Measurements from ENCODE around the gene UIMC1. TPM values are rescaled to one million over a fixed set of nuclear protein-coding genes. Genes with fewer than 3 reads are reported as not detected.

UIMC1 gene
- total RNA-seq, 2 experiments from 2014 or later = 42.7 to 78.5 TPM

- Histone ChIP-seq H3K4me1 (ENCODE audit: insufficient read depth, low read length, poor library complexity, severe bottlenecking) (peaks cover 9% of the 10 kb centered on the region), H3K9me2 (ENCODE audit: insufficient read depth, low read length) (no peaks in the 10 kb centered on the region), H2AFZ (ENCODE audit: low read length) (no peak overlapping the region), H3K4me2 (ENCODE audit: low read length) (no peak overlapping the region), H3K9me3 (ENCODE audit: low read length) (no peaks in the 10 kb centered on the region), H3K4me3 (ENCODE audit: low read depth, low read length, poor library complexity, severe bottlenecking) (no peak overlapping the region), H3K36me3 (ENCODE audit: insufficient read depth, low read length) (no peaks in the 10 kb centered on the region), H3K27ac (ENCODE audit: low read depth, low read length, poor library complexity, severe bottlenecking) (no peak overlapping the region), H3K79me2 (ENCODE audit: insufficient read depth, low read depth, low read length) (no peaks in the 10 kb centered on the region), H4K20me1 (ENCODE audit: insufficient read depth, low read length) (no peaks in the 10 kb centered on the region)
- intact Hi-C loops (cut with micrococcal nuclease; ENCODE audit: unreplicated experiment) = no loop called here
- no peak for DNase-seq (ENCODE audit: low spot score)
- ChIA-PET POLR2A (no interaction called here), CTCF (ENCODE audit: unreplicated experiment) (no interaction called here)
- no TSS peak for BruUV-seq (replicated peaks)
- TF ChIP-seq EZH2phosphoT487 (IDR thresholded peaks at IDR 0.05; ENCODE audit: borderline replicate concordance, low read depth, low read length) (no peak), CTCF (conservative IDR thresholded peaks at IDR 0.05; ENCODE audit: low read length) (no peak)
Measured at GRCh38 chr5:176859916-176860315, 146.7 kb downstream of the UIMC1 start.

- no peaks in the 10 kb centered on the region for H3K36me3 ChIP-seq (ENCODE audit: insufficient read depth, low read length)
- H3K9me2 ChIP-seq (ENCODE audit: insufficient read depth, low read length) = no peaks in the 10 kb centered on the region
- no TSS peak for BruUV-seq (replicated peaks)
- H3K27ac ChIP-seq (ENCODE audit: low read depth, low read length, poor library complexity, severe bottlenecking) = no peak overlapping the region
- intact Hi-C loops (cut with micrococcal nuclease; ENCODE audit: unreplicated experiment) = no loop called here
- no peak overlapping the region for H3K4me2 ChIP-seq (ENCODE audit: low read length)
- H4K20me1 ChIP-seq (ENCODE audit: insufficient read depth, low read length) = no peaks in the 10 kb centered on the region
- DNase-seq (ENCODE audit: low spot score) = no peak
- CTCF ChIA-PET (ENCODE audit: unreplicated experiment) = no interaction called here
- POLR2A ChIA-PET = no interaction called here
- TF ChIP-seq EZH2phosphoT487 (IDR thresholded peaks at IDR 0.05; ENCODE audit: borderline replicate concordance, low read depth, low read length) = no peak
- TF ChIP-seq CTCF (conservative IDR thresholded peaks at IDR 0.05; ENCODE audit: low read length) = no peak
- no peak overlapping the region for H3K4me3 ChIP-seq (ENCODE audit: low read depth, low read length, poor library complexity, severe bottlenecking)
- H3K79me2 ChIP-seq (ENCODE audit: insufficient read depth, low read depth, low read length) = no peaks in the 10 kb centered on the region
- H3K9me3 ChIP-seq (ENCODE audit: low read length) = no peaks in the 10 kb centered on the region
- H3K4me1 ChIP-seq (ENCODE audit: insufficient read depth, low read length, poor library complexity, severe bottlenecking) = peaks cover 5% of the 10 kb centered on the region
- H2AFZ ChIP-seq (ENCODE audit: low read length) = no peak overlapping the region
Measured at GRCh38 chr5:176857894-176858273, 148.7 kb downstream of the UIMC1 start.

- Histone ChIP-seq H4K20me1 (ENCODE audit: insufficient read depth, low read length) (no peaks in the 10 kb centered on the region), H3K9me3 (ENCODE audit: low read length) (no peaks in the 10 kb centered on the region), H3K4me1 (ENCODE audit: insufficient read depth, low read length, poor library complexity, severe bottlenecking) (no peaks in the 10 kb centered on the region), H3K9me2 (ENCODE audit: insufficient read depth, low read length) (no peaks in the 10 kb centered on the region), H3K36me3 (ENCODE audit: insufficient read depth, low read length) (no peaks in the 10 kb centered on the region), H3K79me2 (ENCODE audit: insufficient read depth, low read depth, low read length) (no peaks in the 10 kb centered on the region), H2AFZ (ENCODE audit: low read length) (no peak overlapping the region), H3K4me2 (ENCODE audit: low read length) (no peak overlapping the region), H3K27ac (ENCODE audit: low read depth, low read length, poor library complexity, severe bottlenecking) (no peak overlapping the region), H3K4me3 (ENCODE audit: low read depth, low read length, poor library complexity, severe bottlenecking) (no peak overlapping the region)
- ChIA-PET CTCF (ENCODE audit: unreplicated experiment) (no interaction called here), POLR2A (no interaction called here)
- no peak for DNase-seq (ENCODE audit: low spot score)
- TF ChIP-seq EZH2phosphoT487 (IDR thresholded peaks at IDR 0.05; ENCODE audit: borderline replicate concordance, low read depth, low read length) (no peak), CTCF (conservative IDR thresholded peaks at IDR 0.05; ENCODE audit: low read length) (no peak)
- no TSS peak for BruUV-seq (replicated peaks)
- intact Hi-C loops (cut with micrococcal nuclease; ENCODE audit: unreplicated experiment) = no loop called here
Measured at GRCh38 chr5:176857216-176857893, 149.2 kb downstream of the UIMC1 start.
